ENCODE measurements around the gene BCL2L15. TPM values are rescaled to one million over a fixed set of nuclear protein-coding genes. Genes with fewer than 3 reads are reported as not detected.

The BCL2L15 gene
- total and polyA plus RNA-seq, 8 donors, result 0.91 to 2.7 (median 1.4) TPM

GRCh38 chr1:113846391-113847035, 40.9 kb downstream of the BCL2L15 start:
- H3K27me3 ChIP-seq, result no peaks in the 10 kb centered on the region
- H3K27ac ChIP-seq, result no peak overlapping the region
- H3K4me3 ChIP-seq, result no peak overlapping the region
- intact Hi-C loops (cut with DNase I), result loop anchor here in 1 of 2 donors (5.0 kb wide), 1 partner anchor 56 kb away; the partner anchor contains the start of gene AP4B1
- H3K36me3 ChIP-seq, result no peaks in the 10 kb centered on the region
- ATAC-seq (no peak), DNase-seq (no peak)
- no peaks in the 10 kb centered on the region for H3K9me3 ChIP-seq
- TF ChIP-seq, protein P1, sequence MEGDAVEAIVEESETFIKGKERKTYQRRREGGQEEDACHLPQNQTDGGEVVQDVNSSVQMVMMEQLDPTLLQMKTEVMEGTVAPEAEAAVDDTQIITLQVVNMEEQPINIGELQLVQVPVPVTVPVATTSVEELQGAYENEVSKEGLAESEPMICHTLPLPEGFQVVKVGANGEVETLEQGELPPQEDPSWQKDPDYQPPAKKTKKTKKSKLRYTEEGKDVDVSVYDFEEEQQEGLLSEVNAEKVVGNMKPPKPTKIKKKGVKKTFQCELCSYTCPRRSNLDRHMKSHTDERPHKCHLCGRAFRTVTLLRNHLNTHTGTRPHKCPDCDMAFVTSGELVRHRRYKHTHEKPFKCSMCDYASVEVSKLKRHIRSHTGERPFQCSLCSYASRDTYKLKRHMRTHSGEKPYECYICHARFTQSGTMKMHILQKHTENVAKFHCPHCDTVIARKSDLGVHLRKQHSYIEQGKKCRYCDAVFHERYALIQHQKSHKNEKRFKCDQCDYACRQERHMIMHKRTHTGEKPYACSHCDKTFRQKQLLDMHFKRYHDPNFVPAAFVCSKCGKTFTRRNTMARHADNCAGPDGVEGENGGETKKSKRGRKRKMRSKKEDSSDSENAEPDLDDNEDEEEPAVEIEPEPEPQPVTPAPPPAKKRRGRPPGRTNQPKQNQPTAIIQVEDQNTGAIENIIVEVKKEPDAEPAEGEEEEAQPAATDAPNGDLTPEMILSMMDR (IDR thresholded peaks at IDR 0.05), result no peak
- peaks cover 0 to 9% of the 10 kb centered on the region in 2 donors for H3K4me1 ChIP-seq

DNA sequence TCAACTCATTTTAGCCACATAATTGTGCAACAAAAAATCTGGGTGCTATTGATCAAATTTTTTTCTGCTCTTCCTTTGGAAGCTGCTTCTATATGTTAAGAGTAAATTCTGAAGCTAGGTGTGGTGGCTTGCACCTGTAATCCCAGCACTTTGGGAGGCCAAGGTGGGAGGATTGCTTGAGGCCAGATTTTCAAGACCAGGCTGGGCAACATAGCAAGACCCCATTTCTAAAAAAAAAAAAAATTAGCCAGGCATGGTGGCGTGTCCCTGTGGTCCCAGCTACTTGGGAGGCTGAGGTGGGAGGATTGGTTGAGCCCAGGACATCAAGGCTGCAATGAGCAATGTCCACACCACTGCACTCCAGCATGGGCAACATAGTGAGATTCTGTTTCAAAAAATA, 50.8 kb downstream of the BCL2L15 start:
- ATAC-seq (no peak), DNase-seq (no peak)
- Histone ChIP-seq H3K27me3 (no peaks in the 10 kb centered on the region), H3K27ac (no peak overlapping the region), H3K36me3 (peaks cover 0 to 10% of the 10 kb centered on the region in 2 donors), H3K9me3 (no peaks in the 10 kb centered on the region), H3K4me1 (peaks cover 0 to 5% of the 10 kb centered on the region in 2 donors), H3K4me3 (no peak overlapping the region)
- TF ChIP-seq, protein P1 (IDR thresholded peaks at IDR 0.05), result no peak
- intact Hi-C loops (cut with DNase I), result no loop called here

DNA sequence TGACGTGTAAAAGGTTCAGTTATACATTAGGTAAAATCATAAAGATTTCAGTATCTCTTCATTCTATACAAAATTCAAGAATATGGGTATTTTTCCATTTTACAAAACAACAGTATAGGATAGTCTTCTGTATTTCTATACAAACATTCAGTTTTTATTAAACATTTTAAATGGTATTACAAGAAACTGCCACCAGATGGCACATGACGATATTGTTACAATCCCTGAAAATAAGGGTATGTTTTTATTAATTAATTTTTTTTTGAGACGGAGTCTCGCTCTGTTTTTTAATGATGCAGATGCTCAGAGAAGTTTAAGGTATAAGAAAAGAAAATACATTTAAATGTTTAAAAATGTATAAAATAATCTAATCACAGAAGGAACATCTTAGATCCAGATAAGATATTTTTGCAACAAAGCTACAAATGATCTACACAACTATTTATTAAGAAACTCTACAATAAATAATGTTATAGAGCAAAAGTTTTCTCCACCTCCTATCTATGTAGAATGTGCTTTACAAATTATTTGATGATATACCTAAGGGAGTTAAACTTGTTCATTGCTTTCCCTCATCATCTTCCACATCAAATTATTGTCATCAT, 51.6 kb downstream of the BCL2L15 start:
- H3K27ac ChIP-seq, result no peak overlapping the region
- ATAC-seq (peak; percentile 54), DNase-seq (peak in 2 of 4 donors; percentile 42 to 65)
- no peaks in the 10 kb centered on the region for H3K9me3 ChIP-seq
- H3K27me3 ChIP-seq, result no peaks in the 10 kb centered on the region
- peaks cover 0 to 5% of the 10 kb centered on the region in 2 donors for H3K4me1 ChIP-seq
- TF ChIP-seq, protein P1 (IDR thresholded peaks at IDR 0.05), result peak; percentile 32 to 47
- H3K36me3 ChIP-seq, result peaks cover 0 to 13% of the 10 kb centered on the region in 2 donors
- intact Hi-C loops (cut with DNase I), result no loop called here
- H3K4me3 ChIP-seq, result no peak overlapping the region

GRCh38 chr1:113834716-113835115, 52.7 kb downstream of the BCL2L15 start:
- Histone ChIP-seq H3K36me3 (peaks cover 0 to 13% of the 10 kb centered on the region in 2 donors), H3K4me3 (no peak overlapping the region), H3K27me3 (no peaks in the 10 kb centered on the region), H3K4me1 (peaks cover 0 to 5% of the 10 kb centered on the region in 2 donors), H3K9me3 (no peaks in the 10 kb centered on the region), H3K27ac (no peak overlapping the region)
- intact Hi-C loops (cut with DNase I), result no loop called here
- ATAC-seq (no peak), DNase-seq (no peak)
- TF ChIP-seq, protein P1 (IDR thresholded peaks at IDR 0.05), result no peak

Other genes starting within 250 kb of the BCL2L15 start
- gene PHTF1, start 128.1 kb downstream of the BCL2L15 start, total RNA-seq, result 10 to 100 TPM; 25.7 to 36.1 TPM
- 10 to 100 TPM; 20.0 to 23.8 (median 22.1) TPM for gene PHTF1, start 128.1 kb downstream of the BCL2L15 start, polyA plus RNA-seq (ENCODE audit: insufficient read length in 6 of 6)
- 10 to 100 TPM; 15.6 to 19.5 TPM for gene RSBN1, start 75.1 kb downstream of the BCL2L15 start, total RNA-seq
- gene RSBN1, start 75.1 kb downstream of the BCL2L15 start, polyA plus RNA-seq (ENCODE audit: insufficient read length in 6 of 6), result 10 to 100 TPM; 22.8 to 26.8 (median 24.2) TPM
- gene PTPN22, start 15.9 kb downstream of the BCL2L15 start, total RNA-seq, result 10 to 100 TPM in 1 of 2 donors, 1 to 10 TPM in 1; 5.6 to 10.0 TPM
- 1 to 10 TPM in 2 of 6 donors, under 1 TPM in 4; 0.62 to 1.0 (median 0.83) TPM for gene PTPN22, start 15.9 kb downstream of the BCL2L15 start, polyA plus RNA-seq (ENCODE audit: insufficient read length in 6 of 6)
- 10 to 100 TPM; 15.4 to 21.2 TPM for gene AP4B1, start 17.2 kb upstream of the BCL2L15 start, total RNA-seq
- 10 to 100 TPM; 51.5 to 65.1 (median 56.1) TPM for gene AP4B1, start 17.2 kb upstream of the BCL2L15 start, polyA plus RNA-seq (ENCODE audit: insufficient read length in 6 of 6)
- 1 to 10 TPM; 7.3 to 9.1 TPM for gene DCLRE1B, start 17.7 kb upstream of the BCL2L15 start, total RNA-seq
- 10 to 100 TPM in 3 of 6 donors, 1 to 10 TPM in 3; 8.5 to 11.9 (median 10.2) TPM for gene DCLRE1B, start 17.7 kb upstream of the BCL2L15 start, polyA plus RNA-seq (ENCODE audit: insufficient read length in 6 of 6)
- gene HIPK1, start 41.7 kb upstream of the BCL2L15 start, total RNA-seq, result 10 to 100 TPM; 61.1 to 77.4 TPM
- 10 to 100 TPM; 38.7 to 49.7 (median 43.0) TPM for gene HIPK1, start 41.7 kb upstream of the BCL2L15 start, polyA plus RNA-seq (ENCODE audit: insufficient read length in 6 of 6)
- 10 to 100 TPM; 53.8 to 74.2 TPM for gene OLFML3, start 91.9 kb upstream of the BCL2L15 start, total RNA-seq
- gene OLFML3, start 91.9 kb upstream of the BCL2L15 start, polyA plus RNA-seq (ENCODE audit: insufficient read length in 6 of 6), result 100 to 1,000 TPM; 229 to 291 (median 273) TPM